GM18861 (cell line): ENCODE data around the gene NRN1.
"Not testable (repeated sequence)": the region's sequence is repeated elsewhere in the genome, so short reads cannot be mapped to it uniquely, and the experiment has no call there.

Source experiments
- ATAC-seq: cut with Tn5 transposase; IDR thresholded peaks from one replicate; pipeline ENCODE4 v1.9.1; 2021; ENCODE audit not compliant: unreplicated experiment

Gene NRN1

GRCh38 chr6:6006428-6007365 lies at the start of gene NRN1:
Gene NRN1 (minus strand): TSS chr6:6006925. CDS start chr6:6006749, 176 bp downstream.
- no peak for ATAC-seq

GRCh38 chr6:6052216-6052615 lies 45.5 kb upstream of the NRN1 start:
- no peak for ATAC-seq

GRCh38 chr6:6046716-6047115 lies 40.0 kb upstream of the NRN1 start:
- no peak for ATAC-seq

DNA sequence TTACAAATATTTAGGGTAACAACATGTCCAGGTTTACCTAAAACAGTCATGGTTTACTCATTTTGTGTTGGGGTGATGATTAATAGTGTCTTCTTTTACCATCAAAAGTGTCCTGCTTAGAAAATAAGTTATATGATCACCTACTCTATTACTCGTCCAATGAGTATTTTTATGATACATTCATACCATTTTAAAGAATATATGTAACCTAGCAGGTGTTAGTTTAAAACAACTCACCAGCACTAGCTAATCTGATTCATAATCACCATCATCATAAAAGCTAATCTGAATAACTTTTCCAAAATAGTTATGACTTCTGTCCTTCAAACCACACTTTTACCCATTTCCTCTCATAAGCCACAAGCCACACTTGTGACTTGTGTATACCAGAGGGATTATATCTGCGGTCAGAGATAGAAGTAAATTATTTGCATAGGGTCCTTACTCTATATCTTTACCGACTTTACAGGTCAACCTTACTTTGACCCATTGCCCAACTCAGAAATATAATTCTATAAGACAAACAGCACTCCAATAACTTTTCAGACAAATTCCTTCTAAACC lies 33.3 kb upstream of the NRN1 start:
- ATAC-seq: peak; percentile 68

DNA sequence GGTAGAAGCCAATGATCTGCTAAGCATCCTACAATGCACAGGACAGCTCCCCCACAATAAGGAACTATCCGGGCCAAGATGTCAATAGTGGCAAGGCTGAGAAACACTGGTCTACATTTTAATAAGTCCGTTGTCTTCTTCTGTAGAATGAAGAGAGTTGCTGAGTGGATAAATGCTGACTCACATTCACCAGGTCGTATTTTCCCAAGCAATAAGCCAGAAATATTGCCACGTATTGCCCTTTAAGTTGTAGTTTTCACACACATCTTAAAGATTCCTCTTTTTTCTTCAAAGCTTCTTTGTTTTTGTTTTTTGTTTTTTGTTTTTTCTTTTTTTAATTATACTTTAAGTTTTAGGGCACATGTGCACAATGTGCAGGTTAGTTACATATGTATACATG lies 30.5 kb upstream of the NRN1 start:
- no peak for ATAC-seq

DNA sequence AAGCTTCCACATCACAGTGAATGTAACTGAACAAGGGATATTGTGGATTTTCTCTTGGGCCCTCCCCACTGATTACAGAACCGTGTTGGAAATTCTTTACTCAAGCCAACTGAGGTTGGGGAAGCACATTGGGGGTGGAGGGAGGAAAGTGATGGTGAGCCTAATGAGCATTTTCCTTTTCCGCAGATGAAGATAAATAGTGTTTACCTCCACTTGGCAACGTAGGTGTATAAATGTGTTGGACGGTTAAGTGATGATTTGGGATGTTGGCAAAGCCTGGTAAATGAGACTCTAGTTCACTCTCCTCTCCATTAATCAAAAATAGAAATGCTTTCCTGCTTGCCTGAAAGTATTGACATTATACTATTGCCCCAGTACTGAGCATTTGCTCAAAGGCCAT lies 27.1 kb upstream of the NRN1 start:
- no peak for ATAC-seq

- ATAC-seq: no peak
Measured at GRCh38 chr6:6026513-6027205, 19.9 kb upstream of the NRN1 start.

- no peak for ATAC-seq
Measured at GRCh38 chr6:6025736-6026135, 19.0 kb upstream of the NRN1 start.

DNA sequence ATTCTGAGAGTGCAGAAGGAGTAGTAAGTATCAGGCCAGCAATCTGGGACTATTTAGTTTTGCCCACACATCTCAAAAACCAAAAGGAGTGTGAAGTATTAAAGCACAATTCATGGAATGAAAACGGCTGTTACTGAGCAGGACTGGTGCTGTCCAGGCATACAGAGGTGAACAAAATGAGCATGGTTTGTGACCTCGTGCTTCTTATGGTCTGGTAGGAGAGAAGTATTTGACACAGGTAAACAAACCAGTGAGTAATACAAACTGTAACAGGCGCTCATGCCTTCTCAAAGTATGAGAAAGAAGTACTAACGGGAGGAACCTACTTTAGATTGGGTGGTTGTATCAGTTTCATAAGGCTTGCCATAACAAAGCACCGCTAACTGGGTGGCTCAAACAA lies 17.5 kb upstream of the NRN1 start:
- no peak for ATAC-seq

DNA sequence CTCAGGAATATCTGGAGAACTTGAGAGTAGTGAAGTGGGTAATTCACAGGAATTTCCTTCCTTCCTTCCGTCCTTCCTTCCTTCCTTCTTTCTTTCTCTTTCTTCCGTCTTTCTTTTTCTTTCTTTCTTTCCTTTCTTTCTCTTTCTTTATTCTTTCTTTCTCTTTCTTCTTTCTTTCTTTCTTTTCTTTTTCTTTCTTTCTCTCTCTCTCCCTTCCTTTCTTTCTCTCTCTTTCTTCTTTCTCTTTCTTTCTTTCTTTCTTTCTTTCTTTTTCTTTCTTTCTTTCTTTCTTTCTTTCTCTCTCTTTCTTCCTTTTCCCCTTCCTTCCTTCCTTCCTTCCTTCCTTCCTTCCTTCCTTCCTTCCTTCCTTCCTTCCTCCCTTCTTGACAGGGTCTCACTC lies 16.1 kb upstream of the NRN1 start:
- not testable (repeated sequence) for ATAC-seq

- ATAC-seq: peak; percentile 55
Measured at GRCh38 chr6:6008648-6009421, 2.1 kb upstream of the NRN1 start.

- ATAC-seq: no peak
Measured at GRCh38 chr6:6008089-6008647, 1.4 kb upstream of the NRN1 start.

GRCh38 chr6:6007366-6008088 lies 802 bp upstream of the NRN1 start:
- ATAC-seq: no peak

DNA sequence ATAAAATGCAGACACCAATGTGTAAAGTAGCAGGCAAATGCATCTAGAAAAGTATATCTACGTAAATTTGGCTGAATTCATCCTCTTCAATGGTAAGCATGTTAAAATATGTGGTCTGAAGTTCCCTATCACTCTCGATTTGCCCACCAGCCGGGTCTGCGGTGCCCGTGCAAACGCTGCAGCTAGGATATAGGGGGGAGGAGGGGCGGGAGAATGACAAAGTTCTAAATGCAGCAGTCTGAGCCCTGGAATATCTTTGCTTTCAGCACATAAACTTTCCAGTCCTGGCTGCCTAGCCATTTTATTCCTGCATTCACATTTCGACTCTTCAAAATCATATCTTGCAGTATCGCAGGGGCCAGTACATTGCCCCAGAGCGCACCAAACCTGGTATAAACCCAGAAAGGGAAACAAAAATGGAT lies 708 bp downstream of the NRN1 start:
- ATAC-seq: no peak

DNA sequence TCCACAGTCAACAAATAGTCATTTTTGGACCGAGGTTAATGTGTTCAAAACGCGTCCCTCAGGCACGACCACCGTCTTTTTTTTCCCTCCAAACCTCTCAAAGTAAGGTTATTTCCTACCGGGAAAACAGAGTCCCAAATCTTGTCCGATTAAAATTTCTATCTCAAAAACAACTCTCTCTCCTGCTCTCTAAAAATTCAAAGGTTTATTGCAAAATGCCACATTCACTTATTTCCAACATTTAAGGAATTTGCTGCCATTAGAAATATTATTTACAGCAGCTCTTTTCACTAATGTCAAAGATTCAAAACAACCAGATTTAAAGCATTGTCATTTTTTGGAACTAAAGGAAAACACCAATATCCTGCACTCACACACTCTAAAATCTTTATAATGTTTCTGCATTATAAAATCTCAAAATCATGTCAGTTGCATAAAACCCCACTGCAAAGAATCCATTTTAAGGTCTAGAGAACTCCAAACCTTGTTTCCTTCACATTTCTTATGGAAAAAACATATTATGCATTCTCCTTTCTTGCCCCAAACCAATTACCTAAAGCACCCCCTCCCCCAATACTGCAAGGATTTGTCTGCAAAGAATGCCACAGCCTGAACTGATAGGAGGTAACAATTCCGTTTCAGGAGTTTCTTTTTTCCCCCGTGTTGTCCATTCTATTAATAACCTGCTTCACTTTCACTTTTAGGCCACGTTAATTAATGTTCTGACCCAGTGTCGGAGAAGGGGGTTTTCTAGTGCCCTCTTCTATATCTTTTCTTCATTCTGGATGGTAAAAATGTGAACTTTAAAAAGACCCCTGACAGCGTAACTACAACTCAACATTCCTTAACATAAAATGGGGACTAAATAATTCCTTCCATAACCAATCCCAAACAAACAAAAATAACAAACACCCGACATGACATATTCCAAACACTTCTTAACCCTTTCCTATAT lies 1.4 kb downstream of the NRN1 start:
- no peak for ATAC-seq

DNA sequence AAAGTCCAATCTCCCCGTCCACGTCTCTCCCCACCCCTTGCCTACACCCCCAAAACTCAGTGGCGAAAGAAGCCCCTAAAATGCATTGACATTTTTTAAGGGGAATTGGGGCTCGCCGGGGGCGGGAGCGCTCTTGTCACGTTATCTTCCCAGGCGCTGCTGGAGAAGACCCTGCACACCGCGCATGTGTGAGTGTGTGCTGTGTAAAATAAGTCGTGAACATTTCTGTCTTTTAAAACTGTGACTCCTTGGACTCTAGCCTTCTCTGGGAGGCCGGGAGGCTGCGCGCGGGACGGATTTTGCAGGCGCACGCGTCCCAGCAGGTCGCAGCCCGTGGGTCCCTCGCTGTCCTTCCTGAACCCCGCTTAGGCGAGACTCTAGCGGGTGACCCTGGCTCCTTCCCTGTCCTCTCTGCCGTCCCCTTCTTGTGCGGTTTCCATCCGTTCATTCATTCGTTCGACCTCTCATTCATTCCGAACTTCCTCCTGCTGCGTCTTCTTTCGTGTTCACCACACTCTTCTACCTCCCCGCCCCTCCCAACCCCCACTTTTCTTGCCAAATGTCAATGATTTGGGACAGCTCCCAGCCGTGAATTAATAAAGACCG lies 2.2 kb downstream of the NRN1 start:
- ATAC-seq: no peak

- no peak for ATAC-seq
Measured at GRCh38 chr6:6003621-6004366, 2.9 kb downstream of the NRN1 start.
